Stomach (tissue), 9 donors: ENCODE results near the gene DPF3. TPM values are rescaled to one million over a fixed set of nuclear protein-coding genes. Genes with fewer than 3 reads are reported as not detected.

ENCODE experiments used
- DNase-seq, 2 donors: peaks; one replicate each; pipeline versions ENCODE4 v3.0.0 to v3.0.0-alpha.2; 2013 to 2019
- H3K27ac ChIP-seq, 5 donors: fragments of 200-600 bp in 4 of 5; sonication (generic) in 4 of 5; one replicate each; pipeline ENCODE4 v1.5.1; 2013 to 2019; ENCODE audit warnings: mild to moderate bottlenecking in 1 of 5, moderate library complexity in 1 of 5
- H3K27me3 ChIP-seq, 3 donors: fragments of 200-600 bp; sonication (generic); one replicate each; pipeline ENCODE4 v1.5.1; 2017 to 2019; ENCODE audit warnings: mixed run types in 1 of 3
- H3K36me3 ChIP-seq, 4 donors: fragments of 200-600 bp; sonication (generic); 1 replicate in 3 of 4; 2 replicates in 1 of 4; pipeline ENCODE4 v1.5.1; 2016 to 2019
- H3K4me1 ChIP-seq, 4 donors: fragments of 200-600 bp; sonication (generic); one replicate each; pipeline ENCODE4 v1.5.1; 2016 to 2019
- H3K4me3 ChIP-seq, 4 donors: fragments of 200-600 bp; sonication (generic) in 3 of 4; one replicate each; pipeline ENCODE4 v1.5.1; 2016 to 2019; ENCODE audit warnings: mild to moderate bottlenecking in 1 of 4
- H3K9me3 ChIP-seq, 4 donors: fragments of 200-600 bp; sonication (generic); one replicate each; pipeline ENCODE4 v1.5.1; 2016 to 2019
- EP300 ChIP-seq: sonication (generic); formaldehyde crosslinking; IDR thresholded peaks from one replicate; pipeline ENCODE4 v1.6.1; 2017; ENCODE audit warnings: antibody characterized with exemption
- POLR2A ChIP-seq, 4 donors: fragments of 450-650 bp; IDR thresholded peaks; one replicate each; pipeline ENCODE4 v1.6.1; 2016; ENCODE audit warnings: antibody characterized with exemption in 4 of 4, control low read depth in 2 of 4, mild to moderate bottlenecking in 1 of 4, moderate library complexity in 1 of 4
- POLR2AphosphoS5 ChIP-seq, 3 donors: sonication (generic); formaldehyde crosslinking; IDR thresholded peaks; one replicate each; pipeline ENCODE4 v1.6.1; 2016; ENCODE audit warnings: antibody characterized with exemption in 3 of 3
- WGBS, 5 donors: extraction: QIAGEN DNeasy Blood & Tissue Kit in 3 of 5; methylation state at CpG; one replicate each; pipeline versions ENCODE4 v1.1.5 to v1.1.7; 2013 to 2018; 5-methylcytosine and 5-hydroxymethylcytosine counted together
- intact Hi-C: fragments of 100-400 bp; cut with DNase I; formaldehyde crosslinking; loops from one replicate; pipeline ENCODE4 v1.15.1; 2023; ENCODE audit warnings: low total_unique reads
- polyA plus RNA-seq, 3 donors: library from polyadenylated mRNA; stranded (reverse); fragments of 200-250 nt; gene quantifications; one replicate each; pipeline ENCODE4 v1.2.3, GENCODE V29; 2013
- total RNA-seq, 5 donors: library from RNA; depleted of rRNA; stranded (reverse); fragments of >200 nt; gene quantifications; one replicate each; pipeline versions ENCODE4 v1.1.0 to v1.2.3, GENCODE V29; 2014 to 2016
- TF ChIP-seq, protein P1 (sequence below), 7 experiments: fragments of 450-650 bp in 4 of 7; fragments of 200-600 bp in 3 of 7; sonication (generic) in 3 of 7; IDR thresholded peaks; one replicate each; pipeline ENCODE4 v1.5.1; 2016 to 2019; ENCODE audit warnings: antibody characterized with exemption in 7 of 7, control low read depth in 2 of 7, mild to moderate bottlenecking in 1 of 7
- donor health status: healthy with polysubstance abuse.
- donor health status: Bipolar disorder and iron deficiency.
- donor health status: healthy.

Gene DPF3
- total and polyA plus RNA-seq, 8 donors, result 0.20 to 113 (median 3.7) TPM

DNA sequence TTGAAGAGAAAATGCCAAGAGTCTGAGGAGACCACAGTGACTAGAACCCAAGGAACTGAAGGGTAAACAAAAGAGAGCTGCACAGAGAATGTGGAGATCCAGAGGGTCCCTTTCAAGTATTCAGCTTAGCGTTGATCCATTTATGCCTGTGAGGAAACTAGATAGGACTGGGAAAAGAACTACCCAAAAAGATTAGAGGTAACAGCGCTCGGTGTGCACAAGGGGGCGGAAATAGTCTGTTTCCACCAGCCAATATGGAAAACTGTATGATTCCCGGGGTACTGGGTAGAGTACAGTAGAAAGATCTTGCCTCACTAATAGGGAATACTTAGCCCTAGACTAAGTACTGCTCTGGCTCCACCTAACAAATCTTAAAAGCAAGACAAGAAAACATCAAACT is 135.5 kb downstream of the DPF3 start:
- Histone ChIP-seq H3K27ac (no peak overlapping the region), H3K9me3 (peaks cover 8 to 46% (median 30%) of the 10 kb centered on the region in 4 donors), H3K4me3 (no peak overlapping the region), H3K36me3 (no peaks in the 10 kb centered on the region), H3K4me1 (no peaks in the 10 kb centered on the region), H3K27me3 (no peaks in the 10 kb centered on the region)
- intact Hi-C loops, result no loop called here
- no peak for DNase-seq
- TF ChIP-seq POLR2A (IDR thresholded peaks at IDR 0.05), result no peak
- TF ChIP-seq, protein P1, sequence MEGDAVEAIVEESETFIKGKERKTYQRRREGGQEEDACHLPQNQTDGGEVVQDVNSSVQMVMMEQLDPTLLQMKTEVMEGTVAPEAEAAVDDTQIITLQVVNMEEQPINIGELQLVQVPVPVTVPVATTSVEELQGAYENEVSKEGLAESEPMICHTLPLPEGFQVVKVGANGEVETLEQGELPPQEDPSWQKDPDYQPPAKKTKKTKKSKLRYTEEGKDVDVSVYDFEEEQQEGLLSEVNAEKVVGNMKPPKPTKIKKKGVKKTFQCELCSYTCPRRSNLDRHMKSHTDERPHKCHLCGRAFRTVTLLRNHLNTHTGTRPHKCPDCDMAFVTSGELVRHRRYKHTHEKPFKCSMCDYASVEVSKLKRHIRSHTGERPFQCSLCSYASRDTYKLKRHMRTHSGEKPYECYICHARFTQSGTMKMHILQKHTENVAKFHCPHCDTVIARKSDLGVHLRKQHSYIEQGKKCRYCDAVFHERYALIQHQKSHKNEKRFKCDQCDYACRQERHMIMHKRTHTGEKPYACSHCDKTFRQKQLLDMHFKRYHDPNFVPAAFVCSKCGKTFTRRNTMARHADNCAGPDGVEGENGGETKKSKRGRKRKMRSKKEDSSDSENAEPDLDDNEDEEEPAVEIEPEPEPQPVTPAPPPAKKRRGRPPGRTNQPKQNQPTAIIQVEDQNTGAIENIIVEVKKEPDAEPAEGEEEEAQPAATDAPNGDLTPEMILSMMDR (IDR thresholded peaks at IDR 0.05), result no peak
- no peak for TF ChIP-seq POLR2AphosphoS5 (IDR thresholded peaks at IDR 0.05)
- no peak for TF ChIP-seq EP300
- WGBS, 5 donors, result 74 to 79% (median 75%) methylated on average over 5 of the region's 5 CpGs

DNA sequence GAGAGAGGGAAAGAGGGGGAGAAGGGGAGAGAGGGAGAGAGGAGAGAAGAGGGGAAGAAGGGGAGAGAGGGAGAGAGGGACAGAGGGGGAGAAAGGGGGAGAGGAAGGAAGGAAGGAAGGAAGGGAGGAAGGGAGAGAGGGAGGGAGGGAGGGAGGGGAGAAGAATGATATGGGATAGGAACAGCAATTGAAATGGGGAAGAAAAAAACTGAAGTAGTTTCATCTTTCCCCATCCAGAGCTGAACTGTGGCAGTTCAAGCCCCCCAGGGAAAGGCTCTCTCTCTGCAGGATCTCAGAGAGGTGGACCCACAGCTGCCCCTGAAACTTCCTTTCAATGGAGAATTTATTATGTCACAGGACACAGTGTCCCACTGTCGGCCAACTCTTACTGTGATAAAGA is 136.9 kb downstream of the DPF3 start:
- no peak for TF ChIP-seq POLR2AphosphoS5 (IDR thresholded peaks at IDR 0.05)

DNA sequence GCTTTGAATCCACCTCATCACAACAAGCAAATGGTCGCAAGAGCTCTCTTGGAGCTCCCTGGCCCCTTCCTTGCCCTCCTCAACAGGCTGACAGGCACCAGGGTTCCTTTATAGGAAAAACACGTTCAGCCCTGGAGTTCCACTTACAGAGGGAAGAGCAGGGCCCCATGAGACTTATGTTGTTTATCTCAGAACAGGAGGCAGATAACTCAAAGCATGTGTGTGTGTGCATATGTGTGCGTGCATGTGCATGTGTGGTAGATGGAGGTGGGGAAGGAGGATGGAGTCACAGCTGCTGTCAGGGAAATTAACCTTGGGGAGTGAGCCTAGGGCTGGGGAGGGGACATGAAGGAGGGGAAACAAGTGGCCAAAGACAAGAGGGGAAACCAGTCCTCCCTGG is 138.1 kb downstream of the DPF3 start:
- peaks cover 8 to 28% (median 23%) of the 10 kb centered on the region in 4 donors for H3K9me3 ChIP-seq
- no peaks in the 10 kb centered on the region for H3K36me3 ChIP-seq
- no peaks in the 10 kb centered on the region for H3K27me3 ChIP-seq
- H3K4me3 ChIP-seq, result no peak overlapping the region
- DNase-seq, result no peak
- intact Hi-C loops, result no loop called here
- no peaks in the 10 kb centered on the region for H3K4me1 ChIP-seq
- H3K27ac ChIP-seq, result no peak overlapping the region
- no peak for TF ChIP-seq POLR2A (IDR thresholded peaks at IDR 0.05)
- TF ChIP-seq POLR2AphosphoS5 (IDR thresholded peaks at IDR 0.05), result no peak
- TF ChIP-seq, protein P1 (IDR thresholded peaks at IDR 0.05), result no peak
- no peak for TF ChIP-seq EP300
- 61 to 71% (median 62%) methylated on average over 3 of the region's 3 CpGs for WGBS, 5 donors

More for the DNA sequence above, 136.9 kb downstream of the DPF3 start:
- Histone ChIP-seq H3K36me3 (no peaks in the 10 kb centered on the region), H3K4me1 (no peaks in the 10 kb centered on the region), H3K27ac (no peak overlapping the region), H3K4me3 (no peak overlapping the region), H3K27me3 (no peaks in the 10 kb centered on the region), H3K9me3 (peaks cover 8 to 40% (median 29%) of the 10 kb centered on the region in 4 donors)
- 73 to 100% (median 91%) methylated on average over 1 of the region's 1 CpG for WGBS, 5 donors
- intact Hi-C loops, result no loop called here
- no peak for DNase-seq

DNA sequence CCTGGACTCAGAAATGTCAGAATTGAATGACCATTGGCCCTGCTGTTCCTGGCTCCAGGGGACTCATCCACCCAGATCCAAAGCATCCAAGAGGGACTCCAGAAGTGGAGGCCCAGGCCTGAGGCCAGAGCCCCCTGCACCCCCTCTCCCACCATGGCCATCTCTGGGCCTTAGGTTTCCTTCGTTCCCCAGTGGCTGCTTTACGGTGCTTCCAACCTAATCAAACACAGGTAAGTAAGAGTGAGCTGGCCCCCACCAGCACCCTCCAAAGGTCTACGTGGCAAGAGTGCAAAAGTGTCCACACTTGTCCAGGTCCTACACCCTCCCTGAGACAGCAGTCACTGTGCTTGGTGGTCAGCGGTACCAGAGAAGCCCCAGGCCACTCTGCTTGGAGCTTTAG is 139.0 kb downstream of the DPF3 start:
- 90 to 95% (median 93%) methylated on average over 4 of the region's 4 CpGs for WGBS, 5 donors
- no peak for DNase-seq
- Histone ChIP-seq H3K4me3 (no peak overlapping the region), H3K27ac (no peak overlapping the region), H3K4me1 (no peaks in the 10 kb centered on the region), H3K9me3 (peaks cover 4 to 20% (median 17%) of the 10 kb centered on the region in 4 donors), H3K36me3 (no peaks in the 10 kb centered on the region), H3K27me3 (no peaks in the 10 kb centered on the region)
- TF ChIP-seq, protein P1 (IDR thresholded peaks at IDR 0.05), result no peak
- no peak for TF ChIP-seq POLR2AphosphoS5 (IDR thresholded peaks at IDR 0.05)
- no peak for TF ChIP-seq POLR2A (IDR thresholded peaks at IDR 0.05)
- no peak for TF ChIP-seq EP300
- intact Hi-C loops, result no loop called here

DNA sequence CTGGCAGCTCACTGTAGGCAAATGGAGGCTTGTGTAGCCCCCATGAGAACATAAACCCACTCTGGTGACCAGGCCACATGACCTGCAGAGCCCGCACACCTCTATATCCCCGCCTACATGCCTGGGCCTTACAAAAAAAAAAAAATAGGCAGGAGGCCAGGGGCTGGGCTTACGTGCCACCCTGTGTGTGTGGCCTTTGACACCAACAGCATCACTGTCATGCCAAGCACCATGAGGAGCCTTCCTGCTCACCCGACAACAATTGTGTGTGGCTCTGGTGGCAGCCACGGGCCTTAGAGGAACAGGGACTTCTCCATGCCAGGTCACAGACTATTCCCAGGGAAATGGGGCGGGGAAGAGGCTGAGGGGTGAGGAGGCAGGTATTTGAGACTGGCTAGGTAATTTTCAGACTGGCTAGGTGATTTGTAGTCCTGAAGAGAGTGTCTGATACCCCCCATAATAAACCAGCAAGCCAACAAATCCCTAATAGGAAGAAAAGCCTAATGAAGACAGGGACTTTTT is 140.0 kb downstream of the DPF3 start:
- Histone ChIP-seq H3K4me3 (no peak overlapping the region), H3K4me1 (no peaks in the 10 kb centered on the region), H3K27ac (no peak overlapping the region), H3K27me3 (no peaks in the 10 kb centered on the region), H3K36me3 (no peaks in the 10 kb centered on the region), H3K9me3 (peaks cover 0 to 12% (median 7%) of the 10 kb centered on the region in 4 donors)
- TF ChIP-seq POLR2AphosphoS5 (IDR thresholded peaks at IDR 0.05) (no peak), EP300 (no peak), POLR2A (IDR thresholded peaks at IDR 0.05) (no peak)
- TF ChIP-seq, protein P1 (IDR thresholded peaks at IDR 0.05), result no peak
- intact Hi-C loops, result no loop called here
- no peak for DNase-seq
- WGBS, 5 donors, result 83 to 87% (median 86%) methylated on average over 6 of the region's 6 CpGs
